Left ventricle myocardium inferior (tissue), 1 donor: ENCODE results near the gene SORCS1. TPM values are rescaled to one million over a fixed set of nuclear protein-coding genes. Genes with fewer than 3 reads are reported as not detected.

Experiments used
- DNase-seq: peaks from one replicate; pipeline ENCODE4 v3.0.0-alpha.2; 2020
- H3K27ac ChIP-seq: fragments of 200-600 bp; replicated peaks from 2 replicates; pipeline ENCODE4 v1.8.0; 2021
- H3K27me3 ChIP-seq: fragments of 200-600 bp; 2 replicates; pipeline ENCODE4 v1.8.0; 2021; ENCODE audit warnings: low read depth
- H3K36me3 ChIP-seq: fragments of 200-600 bp; 2 replicates; pipeline ENCODE4 v1.8.0; 2021
- H3K4me1 ChIP-seq: fragments of 200-600 bp; 2 replicates; pipeline ENCODE4 v1.8.0; 2021
- H3K4me3 ChIP-seq: fragments of 200-600 bp; 2 replicates; pipeline ENCODE4 v1.8.0; 2021; ENCODE audit warnings: mild to moderate bottlenecking, moderate library complexity
- H3K9me3 ChIP-seq: fragments of 200-600 bp; replicated peaks from 2 replicates; pipeline ENCODE4 v1.8.0; 2021
- CTCF ChIP-seq: fragments of 200-600 bp; IDR thresholded peaks from 2 replicates; pipeline ENCODE4 v1.8.0; 2021; ENCODE audit warnings: antibody characterized with exemption, mild to moderate bottlenecking, borderline replicate concordance
- intact Hi-C: fragments of 100-400 bp; cut with micrococcal nuclease; formaldehyde crosslinking; loops from one replicate; pipeline ENCODE4 v1.11.0; 2022
- total RNA-seq: library from RNA; stranded (reverse); fragmentation: NEBNext Ultra II Directional; extraction: Animal tissue kit (Norgen Biotek cat#: 25700); gene quantifications from one replicate; pipeline ENCODE4 v1.2.1, GENCODE V29; 2021
- donor health status: DM: no; HTN: yes; CAD: no; lungs with severe emphysema.

Gene SORCS1
- total RNA-seq, 1 donor from 2014 or later = 2.9 TPM

- Histone ChIP-seq H3K27me3 (no peaks in the 10 kb centered on the region), H3K9me3 (peaks cover 3% of the 10 kb centered on the region), H3K27ac (no peak overlapping the region), H3K36me3 (no peaks in the 10 kb centered on the region), H3K4me3 (no peak overlapping the region), H3K4me1 (no peaks in the 10 kb centered on the region)
- no peak for TF ChIP-seq CTCF
- no peak for DNase-seq
- intact Hi-C loops = no loop called here
Measured at GRCh38 chr10:106949680-106950478, 214.6 kb downstream of the SORCS1 start.

- TF ChIP-seq CTCF = no peak
- intact Hi-C loops = no loop called here
Measured at GRCh38 chr10:106947643-106948042, 216.9 kb downstream of the SORCS1 start.

GRCh38 chr10:106942035-106942662 is 222.4 kb downstream of the SORCS1 start:
- DNase-seq = no peak
- TF ChIP-seq CTCF = no peak

More at GRCh38 chr10:106947643-106948042, 216.9 kb downstream of the SORCS1 start:
- H3K4me3 ChIP-seq = no peak overlapping the region
- no peak for DNase-seq
- H3K4me1 ChIP-seq = no peaks in the 10 kb centered on the region
- no peaks in the 10 kb centered on the region for H3K36me3 ChIP-seq
- H3K27me3 ChIP-seq = peaks cover 8% of the 10 kb centered on the region
- H3K9me3 ChIP-seq = peaks cover 3% of the 10 kb centered on the region
- H3K27ac ChIP-seq = no peak overlapping the region

GRCh38 chr10:106941297-106942034 is 223.0 kb downstream of the SORCS1 start:
- no peaks in the 10 kb centered on the region for H3K36me3 ChIP-seq
- TF ChIP-seq CTCF = no peak
- no peak overlapping the region for H3K27ac ChIP-seq
- no peak overlapping the region for H3K4me3 ChIP-seq
- no peaks in the 10 kb centered on the region for H3K9me3 ChIP-seq
- H3K4me1 ChIP-seq = no peaks in the 10 kb centered on the region
- DNase-seq = no peak
- peaks cover 8% of the 10 kb centered on the region for H3K27me3 ChIP-seq
- intact Hi-C loops = no loop called here

More at GRCh38 chr10:106942035-106942662, 222.4 kb downstream of the SORCS1 start:
- no peaks in the 10 kb centered on the region for H3K4me1 ChIP-seq
- no peak overlapping the region for H3K4me3 ChIP-seq
- no peak overlapping the region for H3K27ac ChIP-seq
- H3K36me3 ChIP-seq = no peaks in the 10 kb centered on the region
- intact Hi-C loops = no loop called here
- no peaks in the 10 kb centered on the region for H3K9me3 ChIP-seq
- peaks cover 8% of the 10 kb centered on the region for H3K27me3 ChIP-seq

GRCh38 chr10:106938513-106938912 is 226.0 kb downstream of the SORCS1 start:
- Histone ChIP-seq H3K9me3 (no peaks in the 10 kb centered on the region), H3K4me1 (no peaks in the 10 kb centered on the region), H3K27ac (no peak overlapping the region), H3K36me3 (no peaks in the 10 kb centered on the region), H3K4me3 (no peak overlapping the region), H3K27me3 (no peaks in the 10 kb centered on the region)
- no peak for DNase-seq
- no peak for TF ChIP-seq CTCF
- intact Hi-C loops = no loop called here
